WTC11 (cell line): ENCODE measurements around the gene PLEKHG5. TPM values are rescaled to one million over a fixed set of nuclear protein-coding genes. Genes with fewer than 3 reads are reported as not detected.

ENCODE experiments used
- ATAC-seq: fragments of 200-7000 bp; cut with Tn5 transposase; 2 replicates; pipeline ENCODE4 v1.10.0; 2021; ENCODE audit warnings: mild to moderate bottlenecking, moderate library complexity
- CTCF ChIA-PET: fragments of 300-600 bp; sonication (Branson Sonifier 250); formaldehyde crosslinking; loops from one replicate; lab custom pipeline; 2021; ENCODE audit warnings: antibody characterized with exemption; lab: Charles Lee
- POLR2A ChIA-PET: fragments of 350-600 bp; sonication (Branson Sonifier 250); formaldehyde crosslinking; loops from one replicate; lab custom pipeline; 2021; ENCODE audit warnings: antibody characterized with exemption; lab: Charles Lee
- DNase-seq: peaks from one replicate; pipeline ENCODE4 v3.0.0; 2021; ENCODE audit warnings: low spot score
- H3K27ac Mint-ChIP-seq: 2 replicates; pipeline ENCODE4 v1.8.0; 2021; ENCODE audit warnings: mixed read lengths
- H3K27me3 Mint-ChIP-seq: 2 replicates; pipeline ENCODE4 v1.8.0; 2021; ENCODE audit warnings: low read depth, mild to moderate bottlenecking, moderate library complexity, mixed read lengths
- H3K36me3 Mint-ChIP-seq: 2 replicates; pipeline ENCODE4 v1.8.0; 2021; ENCODE audit warnings: mixed read lengths
- H3K4me1 Mint-ChIP-seq: 2 replicates; pipeline ENCODE4 v1.8.0; 2022; ENCODE audit warnings: mixed read lengths
- H3K4me3 Mint-ChIP-seq: 2 replicates; pipeline ENCODE4 v1.8.0; 2021; ENCODE audit warnings: mild to moderate bottlenecking, moderate library complexity, mixed read lengths
- H3K9me3 Mint-ChIP-seq: 2 replicates; pipeline ENCODE4 v1.8.0; 2021; ENCODE audit warnings: mixed read lengths
- ARID4B ChIP-seq: sonication (generic); formaldehyde crosslinking; IDR thresholded peaks from 2 replicates; pipeline ENCODE4 v1.8.0; 2023; ENCODE audit warnings: missing genetic modification reagents, mild to moderate bottlenecking, borderline replicate concordance
- ATF1 ChIP-seq: sonication (generic); formaldehyde crosslinking; IDR thresholded peaks from 2 replicates; pipeline ENCODE4 v1.8.1; 2023; ENCODE audit warnings: mild to moderate bottlenecking, moderate library complexity, missing genetic modification reagents
- ESRRA ChIP-seq: sonication (generic); formaldehyde crosslinking; IDR thresholded peaks from 2 replicates; pipeline ENCODE4 v1.8.1; 2022; ENCODE audit warnings: mild to moderate bottlenecking, missing genetic modification reagents, borderline replicate concordance
- JAZF1 ChIP-seq: fragments of 250-450 bp; sonication (Bioruptor Pico); IDR thresholded peaks from 2 replicates; pipeline ENCODE4 v1.9.0; 2021; ENCODE audit warnings: moderate library complexity, mild to moderate bottlenecking, inconsistent platforms
- KAT7 ChIP-seq: sonication (generic); formaldehyde crosslinking; IDR thresholded peaks from 2 replicates; pipeline ENCODE4 v1.8.1; 2023; ENCODE audit warnings: missing genetic modification reagents, mild to moderate bottlenecking, borderline replicate concordance
- NR1H2 ChIP-seq: sonication (generic); formaldehyde crosslinking; IDR thresholded peaks from 2 replicates; pipeline ENCODE4 v1.9.0; 2021; ENCODE audit warnings: mild to moderate bottlenecking, moderate library complexity, missing genetic modification reagents
- NR3C1 ChIP-seq: sonication (generic); formaldehyde crosslinking; conservative IDR thresholded peaks from 2 replicates; pipeline ENCODE4 v1.8.1; 2023; ENCODE audit warnings: low read depth, mild to moderate bottlenecking, missing genetic modification reagents
- SMAD4 ChIP-seq: sonication (generic); formaldehyde crosslinking; IDR thresholded peaks from 2 replicates; pipeline ENCODE4 v1.8.0; 2022; ENCODE audit warnings: mild to moderate bottlenecking, missing genetic modification reagents
- SP1 ChIP-seq: sonication (generic); formaldehyde crosslinking; conservative IDR thresholded peaks from 2 replicates; pipeline ENCODE4 v1.8.1; 2022; ENCODE audit warnings: missing genetic modification reagents
- ZBTB21 ChIP-seq: sonication (generic); formaldehyde crosslinking; IDR thresholded peaks from 2 replicates; pipeline ENCODE4 v1.8.1; 2023; ENCODE audit warnings: mild to moderate bottlenecking, missing genetic modification reagents, borderline replicate concordance
- ZNF263 ChIP-seq: sonication (generic); formaldehyde crosslinking; IDR thresholded peaks from 2 replicates; pipeline ENCODE4 v1.8.1; 2022; ENCODE audit warnings: low read depth, mild to moderate bottlenecking, moderate library complexity, missing genetic modification reagents
- ZNF317 ChIP-seq: sonication (generic); formaldehyde crosslinking; IDR thresholded peaks from 2 replicates; pipeline ENCODE4 v1.8.1; 2023; ENCODE audit warnings: low read depth, mild to moderate bottlenecking, moderate library complexity, missing genetic modification reagents, borderline replicate concordance
- ZNF423 ChIP-seq: fragments of 250-450 bp; sonication (Bioruptor Pico); IDR thresholded peaks from 2 replicates; pipeline ENCODE4 v2.1.2; 2022; ENCODE audit warnings: mild to moderate bottlenecking, moderate library complexity
- total RNA-seq: library from RNA; stranded (reverse); gene quantifications from 3 replicates; pipeline ENCODE4 v1.2.3, GENCODE V29; 2021
- TF ChIP-seq, protein P1 (sequence below): sonication (generic); formaldehyde crosslinking; IDR thresholded peaks from 2 replicates; pipeline ENCODE4 v1.8.0; 2022; ENCODE audit warnings: mild to moderate bottlenecking, missing genetic modification reagents
- TF ChIP-seq, protein P2 (sequence below): fragments of 200-600 bp; IDR thresholded peaks from 2 replicates; pipeline ENCODE4 v1.8.0; 2022; ENCODE audit warnings: antibody characterized with exemption
- TF ChIP-seq, protein P3 (sequence below): sonication (generic); formaldehyde crosslinking; IDR thresholded peaks from 2 replicates; pipeline ENCODE4 v1.8.0; 2022; ENCODE audit warnings: mild to moderate bottlenecking, missing genetic modification reagents
- TF ChIP-seq, protein P4 (sequence below): sonication (generic); formaldehyde crosslinking; IDR thresholded peaks from 2 replicates; pipeline ENCODE4 v1.8.0; 2022; ENCODE audit warnings: missing genetic modification reagents

PLEKHG5 gene
- total RNA-seq, 1 experiment from 2014 or later: 27.5 TPM

DNA sequence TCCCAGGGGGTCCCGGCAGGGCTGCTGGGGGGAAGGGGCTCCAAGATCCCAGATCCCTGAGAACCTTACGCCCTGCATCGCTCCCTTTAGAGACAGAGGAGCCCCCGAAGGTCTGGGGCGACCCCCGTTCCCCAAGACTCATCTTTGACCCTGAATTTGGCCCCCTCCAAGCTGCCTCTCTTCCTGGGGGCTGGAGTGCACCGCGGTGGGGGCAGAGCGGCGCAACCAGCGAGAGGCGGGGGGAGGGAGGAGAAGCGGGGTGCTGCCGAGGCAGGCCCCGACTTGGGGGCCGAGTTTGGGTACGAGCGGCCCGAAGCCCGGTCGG lies 5.4 kb upstream of the PLEKHG5 start (continued):
- TF ChIP-seq, protein P1, sequence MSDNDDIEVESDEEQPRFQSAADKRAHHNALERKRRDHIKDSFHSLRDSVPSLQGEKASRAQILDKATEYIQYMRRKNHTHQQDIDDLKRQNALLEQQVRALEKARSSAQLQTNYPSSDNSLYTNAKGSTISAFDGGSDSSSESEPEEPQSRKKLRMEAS (CRISPR knock-in tag): no peak
- TF ChIP-seq ZNF423: no peak

- TF ChIP-seq ZNF263 (CRISPR knock-in tag) (0 out of 2 replicates have a peak, but pooled peaks have one; percentile 39), ZBTB21 (no peak)
- TF ChIP-seq, all 79 proteins: peak for 1
- Mint-ChIP-seq H3K4me3 (peak overlapping the region; percentile 73), H3K9me3 (no peaks in the 10 kb centered on the region), H3K36me3 (no peaks in the 10 kb centered on the region), H3K4me1 (peaks cover 33% of the 10 kb centered on the region), H3K27ac (no peak overlapping the region), H3K27me3 (peaks cover 31% of the 10 kb centered on the region)
- 0 out of 2 replicates have a peak, but pooled peaks have one; percentile 5 for ATAC-seq
- DNase-seq: no peak
- POLR2A ChIA-PET: interaction anchor here (0.5 kb wide), 1 partner anchor 31 kb away, joined by 4 read pairs; no protein-coding TSS in a partner anchor
- CTCF ChIA-PET: interaction anchor here (1.2 to 2.3 kb wide), 4 partner anchors 11 to 58 kb away, joined by 5 to 18 read pairs (median 8); no protein-coding TSS in a partner anchor
Measured at GRCh38 chr1:6496365-6496721, 4.9 kb upstream of the PLEKHG5 start.

DNA sequence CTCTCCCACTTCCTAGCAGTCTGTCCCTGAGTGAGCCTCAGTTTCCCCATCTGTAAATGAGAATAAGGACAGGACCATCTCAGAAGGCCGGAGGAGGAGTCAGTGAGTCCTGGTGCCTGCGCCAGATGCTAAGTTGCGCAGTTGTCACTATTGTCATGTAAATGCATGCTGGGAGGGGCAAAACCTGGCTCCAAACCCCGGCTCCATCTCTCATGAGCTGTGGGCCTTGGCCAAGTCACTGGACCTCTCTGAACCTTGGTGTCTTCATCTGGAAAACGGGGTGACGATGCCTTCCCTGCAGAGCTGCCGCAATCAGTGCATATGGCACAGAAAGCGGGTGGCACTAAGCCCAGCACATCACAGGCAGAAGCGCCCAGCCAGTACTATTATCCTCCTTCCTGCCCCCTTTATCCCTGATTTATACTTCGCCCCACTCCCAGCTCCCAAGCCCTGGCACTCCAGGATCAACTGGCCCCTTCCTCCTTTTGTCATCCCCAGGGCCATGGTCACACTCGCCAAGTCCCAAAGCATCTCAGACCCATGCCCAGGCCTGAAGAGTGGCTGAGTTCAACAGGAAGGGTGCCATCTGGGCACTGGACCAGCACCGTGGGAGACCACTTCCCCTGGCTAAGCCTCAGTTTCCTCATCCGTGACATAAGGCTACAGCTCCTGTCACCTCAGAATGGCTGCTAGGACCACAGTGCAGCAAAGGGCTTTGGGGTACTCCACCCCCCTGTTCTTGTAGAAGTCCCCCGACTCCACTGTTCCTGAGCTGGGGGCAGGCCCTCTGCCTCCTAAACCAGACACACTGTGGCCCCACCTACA lies 4.3 kb upstream of the PLEKHG5 start:
- CTCF ChIA-PET: interaction anchor here (1.1 to 2.3 kb wide), 5 partner anchors 9 to 58 kb away, joined by 5 to 18 read pairs (median 8); no protein-coding TSS in a partner anchor
- TF ChIP-seq, protein P2, sequence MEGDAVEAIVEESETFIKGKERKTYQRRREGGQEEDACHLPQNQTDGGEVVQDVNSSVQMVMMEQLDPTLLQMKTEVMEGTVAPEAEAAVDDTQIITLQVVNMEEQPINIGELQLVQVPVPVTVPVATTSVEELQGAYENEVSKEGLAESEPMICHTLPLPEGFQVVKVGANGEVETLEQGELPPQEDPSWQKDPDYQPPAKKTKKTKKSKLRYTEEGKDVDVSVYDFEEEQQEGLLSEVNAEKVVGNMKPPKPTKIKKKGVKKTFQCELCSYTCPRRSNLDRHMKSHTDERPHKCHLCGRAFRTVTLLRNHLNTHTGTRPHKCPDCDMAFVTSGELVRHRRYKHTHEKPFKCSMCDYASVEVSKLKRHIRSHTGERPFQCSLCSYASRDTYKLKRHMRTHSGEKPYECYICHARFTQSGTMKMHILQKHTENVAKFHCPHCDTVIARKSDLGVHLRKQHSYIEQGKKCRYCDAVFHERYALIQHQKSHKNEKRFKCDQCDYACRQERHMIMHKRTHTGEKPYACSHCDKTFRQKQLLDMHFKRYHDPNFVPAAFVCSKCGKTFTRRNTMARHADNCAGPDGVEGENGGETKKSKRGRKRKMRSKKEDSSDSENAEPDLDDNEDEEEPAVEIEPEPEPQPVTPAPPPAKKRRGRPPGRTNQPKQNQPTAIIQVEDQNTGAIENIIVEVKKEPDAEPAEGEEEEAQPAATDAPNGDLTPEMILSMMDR: no peak
- TF ChIP-seq JAZF1 (no peak), ATF1 (CRISPR knock-in tag) (no peak), SMAD4 (CRISPR knock-in tag) (0 out of 2 replicates have a peak, but pooled peaks have one; percentile 43), NR3C1 (no peak)
- TF ChIP-seq, protein P3, sequence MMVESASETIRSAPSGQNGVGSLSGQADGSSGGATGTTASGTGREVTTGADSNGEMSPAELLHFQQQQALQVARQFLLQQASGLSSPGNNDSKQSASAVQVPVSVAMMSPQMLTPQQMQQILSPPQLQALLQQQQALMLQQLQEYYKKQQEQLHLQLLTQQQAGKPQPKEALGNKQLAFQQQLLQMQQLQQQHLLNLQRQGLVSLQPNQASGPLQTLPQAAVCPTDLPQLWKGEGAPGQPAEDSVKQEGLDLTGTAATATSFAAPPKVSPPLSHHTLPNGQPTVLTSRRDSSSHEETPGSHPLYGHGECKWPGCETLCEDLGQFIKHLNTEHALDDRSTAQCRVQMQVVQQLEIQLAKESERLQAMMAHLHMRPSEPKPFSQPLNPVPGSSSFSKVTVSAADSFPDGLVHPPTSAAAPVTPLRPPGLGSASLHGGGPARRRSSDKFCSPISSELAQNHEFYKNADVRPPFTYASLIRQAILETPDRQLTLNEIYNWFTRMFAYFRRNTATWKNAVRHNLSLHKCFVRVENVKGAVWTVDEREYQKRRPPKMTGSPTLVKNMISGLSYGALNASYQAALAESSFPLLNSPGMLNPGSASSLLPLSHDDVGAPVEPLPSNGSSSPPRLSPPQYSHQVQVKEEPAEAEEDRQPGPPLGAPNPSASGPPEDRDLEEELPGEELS: no peak
- TF ChIP-seq, protein P4, sequence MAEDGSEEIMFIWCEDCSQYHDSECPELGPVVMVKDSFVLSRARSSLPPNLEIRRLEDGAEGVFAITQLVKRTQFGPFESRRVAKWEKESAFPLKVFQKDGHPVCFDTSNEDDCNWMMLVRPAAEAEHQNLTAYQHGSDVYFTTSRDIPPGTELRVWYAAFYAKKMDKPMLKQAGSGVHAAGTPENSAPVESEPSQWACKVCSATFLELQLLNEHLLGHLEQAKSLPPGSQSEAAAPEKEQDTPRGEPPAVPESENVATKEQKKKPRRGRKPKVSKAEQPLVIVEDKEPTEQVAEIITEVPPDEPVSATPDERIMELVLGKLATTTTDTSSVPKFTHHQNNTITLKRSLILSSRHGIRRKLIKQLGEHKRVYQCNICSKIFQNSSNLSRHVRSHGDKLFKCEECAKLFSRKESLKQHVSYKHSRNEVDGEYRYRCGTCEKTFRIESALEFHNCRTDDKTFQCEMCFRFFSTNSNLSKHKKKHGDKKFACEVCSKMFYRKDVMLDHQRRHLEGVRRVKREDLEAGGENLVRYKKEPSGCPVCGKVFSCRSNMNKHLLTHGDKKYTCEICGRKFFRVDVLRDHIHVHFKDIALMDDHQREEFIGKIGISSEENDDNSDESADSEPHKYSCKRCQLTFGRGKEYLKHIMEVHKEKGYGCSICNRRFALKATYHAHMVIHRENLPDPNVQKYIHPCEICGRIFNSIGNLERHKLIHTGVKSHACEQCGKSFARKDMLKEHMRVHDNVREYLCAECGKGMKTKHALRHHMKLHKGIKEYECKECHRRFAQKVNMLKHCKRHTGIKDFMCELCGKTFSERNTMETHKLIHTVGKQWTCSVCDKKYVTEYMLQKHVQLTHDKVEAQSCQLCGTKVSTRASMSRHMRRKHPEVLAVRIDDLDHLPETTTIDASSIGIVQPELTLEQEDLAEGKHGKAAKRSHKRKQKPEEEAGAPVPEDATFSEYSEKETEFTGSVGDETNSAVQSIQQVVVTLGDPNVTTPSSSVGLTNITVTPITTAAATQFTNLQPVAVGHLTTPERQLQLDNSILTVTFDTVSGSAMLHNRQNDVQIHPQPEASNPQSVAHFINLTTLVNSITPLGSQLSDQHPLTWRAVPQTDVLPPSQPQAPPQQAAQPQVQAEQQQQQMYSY (CRISPR knock-in tag): peak; percentile 49; the same call in 1 of the 2 replicates
- TF ChIP-seq, all 79 proteins: peak for 2
- no peak for DNase-seq
- Mint-ChIP-seq H3K4me1 (peaks cover 36% of the 10 kb centered on the region), H3K4me3 (peak overlapping the region; percentile 73), H3K9me3 (no peaks in the 10 kb centered on the region), H3K36me3 (no peaks in the 10 kb centered on the region), H3K27ac (no peak overlapping the region), H3K27me3 (peaks cover 29% of the 10 kb centered on the region)
- 0 out of 2 replicates have a peak, but pooled peaks have one; percentile 6 for ATAC-seq
- POLR2A ChIA-PET: interaction anchor here (0.5 kb wide), 1 partner anchor 31 kb away, joined by 4 read pairs; no protein-coding TSS in a partner anchor

GRCh38 chr1:6495041-6495441 lies 3.6 kb upstream of the PLEKHG5 start:
- CTCF ChIA-PET: interaction anchor here (1.0 to 2.3 kb wide), 3 partner anchors 9 to 57 kb away, joined by 3 to 18 read pairs (median 5); no protein-coding TSS in a partner anchor
- TF ChIP-seq ZNF317 (CRISPR knock-in tag) (no peak), KAT7 (CRISPR knock-in tag) (no peak), NR1H2 (CRISPR knock-in tag) (no peak), SP1 (no peak), ESRRA (CRISPR knock-in tag) (no peak), ARID4B (CRISPR knock-in tag) (no peak)

More at GRCh38 chr1:6495041-6495441, 3.6 kb upstream of the PLEKHG5 start:
- Mint-ChIP-seq H3K27ac (no peak overlapping the region), H3K4me1 (peaks cover 36% of the 10 kb centered on the region), H3K36me3 (no peaks in the 10 kb centered on the region), H3K9me3 (no peaks in the 10 kb centered on the region), H3K4me3 (no peak overlapping the region), H3K27me3 (peaks cover 29% of the 10 kb centered on the region)
- no peak for ATAC-seq
- POLR2A ChIA-PET: no interaction called here
- DNase-seq: no peak
